GM18873 (cell line): Measurements from ENCODE around the gene TCHH.
"Not testable (repeated sequence)": the region's sequence is repeated elsewhere in the genome, so short reads cannot be mapped to it uniquely, and the experiment has no call there.

Source experiments
- ATAC-seq: cut with Tn5 transposase; IDR thresholded peaks from one replicate; pipeline ENCODE4 v1.9.1; 2021; ENCODE audit warnings: mild to moderate bottlenecking, moderate library complexity, moderate number of reproducible peaks; ENCODE audit not compliant: unreplicated experiment, low FRiP score

TCHH gene

DNA sequence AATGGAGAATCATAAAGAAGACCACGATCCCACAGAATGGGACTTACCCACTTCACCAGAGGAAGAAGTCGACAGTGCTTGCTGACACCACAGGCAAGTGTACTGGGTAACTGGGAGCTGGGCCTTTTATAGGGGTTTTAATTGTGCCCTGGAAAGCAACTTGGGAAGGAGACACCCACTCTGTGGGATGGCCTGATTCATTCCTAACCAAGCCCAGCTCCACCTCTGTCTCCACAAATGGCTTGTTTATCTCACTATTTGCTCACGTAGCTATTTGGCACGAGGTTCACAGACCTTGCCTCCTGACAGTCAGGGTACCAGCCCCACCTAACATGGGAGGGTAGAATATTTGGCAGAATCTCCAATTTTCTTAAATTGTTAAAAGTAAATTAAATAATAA is at the start of gene TCHH:
TSS of gene TCHH (minus strand) at position 101 of the 400 bp plus-strand sequence. CDS start 1,364 bp downstream, outside the sequence.
- ATAC-seq, result no peak

DNA sequence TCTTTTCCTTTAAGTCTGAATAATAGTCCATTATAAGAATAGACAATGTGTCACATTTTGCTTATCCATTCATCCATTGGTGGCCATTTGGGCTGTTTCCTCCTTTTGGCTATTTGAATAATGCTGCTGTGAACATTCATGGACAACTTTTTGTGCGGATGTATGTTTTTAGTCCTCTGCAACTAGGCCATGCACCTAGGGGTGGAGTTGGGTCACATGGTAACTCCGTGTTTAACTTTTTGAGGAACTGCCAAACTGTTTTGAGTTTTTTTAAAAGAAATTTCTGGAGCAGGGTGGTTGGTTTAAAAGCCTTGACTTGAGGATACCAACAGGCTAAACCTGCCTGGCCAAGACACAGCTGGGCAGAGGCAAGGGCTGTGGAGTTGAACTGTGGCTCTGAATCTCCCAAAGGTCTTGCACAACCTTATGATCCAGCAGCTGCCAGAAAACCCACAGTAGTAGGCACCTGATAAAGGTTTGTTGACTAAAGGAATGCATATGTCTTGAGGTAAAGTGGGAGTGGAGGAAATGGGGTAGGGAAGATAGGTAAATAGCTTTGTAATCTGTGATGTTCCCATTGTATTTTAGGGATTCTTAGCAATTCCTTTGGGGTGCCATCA is 49.4 kb upstream of the TCHH start:
- ATAC-seq, result no peak

DNA sequence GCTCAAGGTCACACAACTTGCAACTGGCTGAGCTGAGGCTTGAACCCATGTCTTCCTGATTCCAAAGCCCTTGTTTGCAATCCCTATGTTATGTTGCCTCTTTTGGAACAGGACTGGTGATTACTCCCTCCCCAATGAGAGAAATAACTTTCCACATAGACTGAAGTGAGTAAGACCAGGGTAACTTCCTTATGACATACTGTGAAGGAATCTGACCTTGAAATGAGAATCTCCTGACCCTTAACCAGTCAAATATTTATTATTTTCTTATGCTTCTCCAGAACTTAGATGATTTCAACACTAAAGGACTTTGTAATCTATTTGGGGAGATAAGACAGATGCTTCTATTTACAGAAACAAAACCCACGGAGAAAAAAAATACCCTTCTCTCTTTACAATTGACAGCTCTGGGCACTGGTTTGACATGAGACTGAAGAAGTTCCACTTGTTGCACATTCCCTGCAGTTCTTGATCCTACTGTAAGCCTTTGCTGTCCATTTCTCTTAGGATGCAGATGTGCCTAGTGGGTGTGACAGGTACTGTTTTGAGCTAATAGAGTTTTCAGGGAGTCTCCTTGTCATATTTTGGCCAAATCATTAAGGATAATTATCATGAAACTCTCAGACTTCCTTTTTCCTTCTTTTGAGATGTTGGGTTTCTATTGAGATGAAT is 47.7 kb upstream of the TCHH start:
- no peak for ATAC-seq

DNA sequence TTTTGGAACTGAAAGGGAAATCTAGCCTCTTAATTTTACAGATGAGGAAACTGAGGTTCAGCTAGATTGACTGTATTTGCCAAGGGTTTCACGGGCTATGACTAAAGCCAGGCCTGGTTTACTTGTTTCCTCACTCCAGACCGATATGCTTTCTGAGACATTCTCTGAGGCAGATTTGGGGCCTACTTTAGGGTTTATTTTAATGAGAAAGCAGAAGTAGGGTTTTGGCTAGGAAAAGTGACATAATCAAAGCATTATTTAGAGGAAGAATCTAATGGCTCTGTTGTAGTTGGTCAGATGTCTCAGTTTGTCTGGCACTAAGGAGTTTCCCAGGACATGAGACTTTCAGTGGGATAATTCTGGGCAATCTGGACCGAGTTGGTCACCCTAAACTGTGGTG is 45.3 kb upstream of the TCHH start:
- no peak for ATAC-seq

DNA sequence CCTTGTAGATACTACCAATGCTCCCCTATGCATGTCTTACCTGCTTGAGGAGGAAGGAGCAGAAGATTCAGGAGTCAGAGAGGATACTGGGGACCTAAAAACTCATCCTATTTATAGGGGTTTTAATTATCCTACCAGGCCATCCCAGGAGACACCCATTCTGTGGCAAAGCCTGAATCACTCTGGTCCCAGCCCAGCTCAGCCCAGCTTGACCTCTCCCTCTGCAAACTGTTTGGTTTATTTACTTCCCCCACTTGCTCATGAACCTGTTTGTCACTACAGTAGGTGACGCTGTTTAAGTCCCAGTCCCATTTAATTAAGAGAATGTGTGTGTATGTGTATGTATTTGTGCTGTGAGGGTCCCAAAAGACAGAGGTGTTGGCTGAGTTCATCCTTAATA is 43.9 kb upstream of the TCHH start, which contains the start of gene RPTN:
TSS of gene RPTN (minus strand) at position 85 of the 400 bp plus-strand sequence. CDS start 1,339 bp downstream, outside the sequence.
- no peak for ATAC-seq

- ATAC-seq, result no peak
Observed at GRCh38 chr1:152153996-152154395, 38.8 kb upstream of the TCHH start.

DNA sequence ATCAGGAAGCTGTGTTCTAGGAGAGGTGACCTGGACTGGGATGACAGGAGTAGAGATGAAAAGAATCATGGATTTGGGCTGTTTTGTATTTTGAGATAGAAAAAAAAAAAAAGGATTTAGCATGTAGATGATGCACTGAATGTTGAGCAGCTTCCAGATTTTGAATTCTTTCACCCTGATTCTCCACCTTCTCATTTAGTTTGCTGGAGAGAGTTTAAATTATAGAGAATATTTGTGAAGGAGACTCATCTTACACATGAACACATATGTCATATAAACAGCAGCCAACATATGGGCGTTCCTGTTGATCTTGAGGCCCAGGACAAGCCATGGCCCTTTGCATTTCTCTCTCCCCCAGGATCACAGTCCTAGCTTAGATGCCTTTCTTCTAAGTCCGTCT is 36.4 kb upstream of the TCHH start:
- ATAC-seq, result no peak

DNA sequence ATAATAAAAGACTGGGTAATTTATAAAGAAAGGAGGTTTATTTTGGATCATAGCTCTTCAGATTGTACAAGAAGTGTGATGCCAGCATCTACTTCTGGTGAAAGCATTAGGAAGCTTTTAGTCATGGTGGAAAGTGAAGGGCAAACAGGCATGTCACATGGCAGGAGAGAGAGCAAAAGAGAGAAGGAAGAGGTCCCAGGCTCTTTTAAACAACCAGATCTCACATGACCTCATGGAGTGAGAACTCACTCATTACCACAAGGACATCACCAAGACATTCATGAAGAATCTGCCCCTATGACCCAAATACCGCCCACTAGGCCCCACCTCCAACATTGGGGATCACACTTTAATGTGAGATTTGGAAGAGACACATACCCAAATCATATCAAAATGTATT is 33.7 kb upstream of the TCHH start:
- ATAC-seq, result no peak

DNA sequence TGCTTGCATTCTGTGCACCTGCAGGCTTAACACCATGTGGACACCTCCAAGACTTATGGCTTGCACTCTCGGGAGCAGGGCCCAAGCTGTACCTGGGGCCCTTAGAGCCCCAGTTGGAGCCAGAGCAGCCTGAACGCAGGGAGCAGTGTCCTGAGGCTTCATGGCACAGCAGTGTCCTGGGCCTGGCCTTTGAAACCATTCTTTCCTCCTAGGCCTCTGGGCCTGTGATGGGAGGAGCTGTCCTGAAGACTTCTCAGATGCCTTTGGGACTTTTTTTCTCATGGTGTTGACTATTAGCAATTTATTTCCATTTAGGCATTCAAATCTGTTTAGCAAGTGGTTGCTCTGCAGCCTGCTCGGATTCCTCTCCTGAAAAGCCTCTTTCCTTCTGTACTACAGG is 32.8 kb upstream of the TCHH start:
- no peak for ATAC-seq

GRCh38 chr1:152145769-152146168 is 30.5 kb upstream of the TCHH start:
- no peak for ATAC-seq

DNA sequence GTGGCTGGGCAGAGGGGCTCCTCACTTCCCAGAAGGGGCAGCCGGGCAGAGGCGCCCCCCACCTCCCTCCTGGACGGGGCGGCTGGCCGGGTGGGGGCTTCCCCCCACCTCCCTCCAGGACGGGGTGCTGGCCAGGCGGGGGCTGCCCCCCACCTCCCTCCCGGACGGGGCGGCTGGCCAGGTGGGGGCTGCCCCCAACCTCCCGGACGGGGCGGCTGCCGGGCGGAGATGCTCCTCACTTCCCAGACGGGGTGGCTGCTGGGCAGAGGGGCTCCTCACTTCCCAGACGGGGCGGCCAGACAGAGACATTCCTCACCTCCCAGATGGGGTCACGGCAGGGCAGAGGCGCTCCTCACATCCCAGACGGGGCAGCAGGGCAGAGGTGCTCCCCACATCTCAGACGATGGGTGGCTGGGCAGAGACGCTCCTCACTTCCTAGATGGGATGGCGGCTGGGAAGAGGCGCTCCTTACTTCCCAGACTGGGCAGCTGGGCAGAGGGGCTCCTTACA is 29.5 kb upstream of the TCHH start:
- ATAC-seq, result not testable (repeated sequence)

DNA sequence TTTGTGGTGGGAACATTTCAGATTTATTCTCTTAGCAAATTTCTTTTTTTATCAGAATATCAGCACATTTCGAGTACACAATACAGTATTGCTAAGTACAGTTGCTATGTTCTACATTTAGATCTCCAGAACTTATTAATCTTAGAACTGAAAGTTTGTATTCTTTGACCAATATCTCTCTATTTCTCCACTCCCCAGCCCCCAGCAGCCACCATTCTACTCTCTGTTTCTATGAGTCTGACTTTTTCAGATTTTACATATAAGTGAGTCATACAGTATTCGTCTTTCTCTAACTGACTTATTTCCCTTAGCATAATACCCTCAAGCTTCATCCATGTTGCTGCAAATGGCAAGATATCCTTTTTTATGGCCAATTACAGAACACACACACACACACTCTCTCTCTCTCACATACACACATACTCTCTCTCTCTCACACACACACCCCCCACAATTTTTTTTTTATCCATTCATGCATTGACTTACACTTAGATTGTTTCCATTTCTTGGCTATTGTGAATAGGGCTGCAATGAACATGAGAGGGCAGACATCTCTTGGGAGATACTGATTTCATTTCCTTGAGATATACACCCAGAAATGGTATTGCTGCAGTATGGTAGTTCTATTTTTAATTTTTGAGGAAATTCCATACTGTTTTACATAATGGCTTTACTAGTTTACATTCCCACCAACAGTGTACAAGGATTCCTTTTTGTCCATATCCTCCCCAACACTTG is 28.1 kb upstream of the TCHH start:
- no peak for ATAC-seq

GRCh38 chr1:152141971-152142584 is 26.8 kb upstream of the TCHH start:
- ATAC-seq, result no peak

DNA sequence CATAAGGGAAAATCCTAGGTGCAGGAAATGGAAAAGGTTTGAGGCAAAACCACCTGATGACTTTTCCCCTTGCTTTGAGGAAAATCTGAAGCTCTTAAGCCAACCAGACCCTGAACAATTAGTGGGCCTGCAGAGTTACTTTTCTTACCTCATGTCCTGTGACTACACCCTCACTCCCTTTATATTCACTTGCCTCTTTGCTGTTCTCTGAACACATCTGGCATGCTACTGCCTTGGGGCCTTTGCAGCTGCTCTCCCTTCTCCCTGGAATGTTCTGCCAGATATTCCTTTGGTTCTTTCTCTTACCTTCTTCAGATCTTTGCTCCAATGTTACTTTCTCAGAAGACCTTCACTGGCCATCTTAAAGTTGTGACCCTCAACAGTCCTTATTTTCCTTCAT is 22.0 kb upstream of the TCHH start:
- no peak for ATAC-seq

- no peak for ATAC-seq
Observed at GRCh38 chr1:152130186-152130585, 14.9 kb upstream of the TCHH start.

GRCh38 chr1:152127673-152128072 is 12.4 kb upstream of the TCHH start:
- no peak for ATAC-seq

GRCh38 chr1:152125834-152126443 is 10.7 kb upstream of the TCHH start:
- no peak for ATAC-seq

DNA sequence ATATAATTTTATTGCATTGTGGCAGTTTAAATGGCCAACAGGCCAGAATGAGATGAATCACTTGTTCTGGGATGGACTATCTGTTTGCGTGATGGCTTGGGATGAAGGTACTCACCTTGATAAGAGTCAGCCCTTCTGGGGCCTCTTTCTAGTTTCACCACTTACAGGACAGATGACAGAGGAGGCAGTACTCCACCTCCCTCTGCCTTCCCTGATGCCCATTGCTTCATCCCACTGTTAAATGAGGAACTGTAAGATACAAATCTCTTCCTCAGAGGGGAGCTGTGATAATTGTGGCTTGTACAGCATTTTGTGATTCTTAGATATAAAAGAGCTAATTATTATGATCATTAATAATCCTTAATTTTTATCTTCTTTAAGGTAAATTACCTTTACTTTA is 3.7 kb upstream of the TCHH start:
- ATAC-seq, result no peak

DNA sequence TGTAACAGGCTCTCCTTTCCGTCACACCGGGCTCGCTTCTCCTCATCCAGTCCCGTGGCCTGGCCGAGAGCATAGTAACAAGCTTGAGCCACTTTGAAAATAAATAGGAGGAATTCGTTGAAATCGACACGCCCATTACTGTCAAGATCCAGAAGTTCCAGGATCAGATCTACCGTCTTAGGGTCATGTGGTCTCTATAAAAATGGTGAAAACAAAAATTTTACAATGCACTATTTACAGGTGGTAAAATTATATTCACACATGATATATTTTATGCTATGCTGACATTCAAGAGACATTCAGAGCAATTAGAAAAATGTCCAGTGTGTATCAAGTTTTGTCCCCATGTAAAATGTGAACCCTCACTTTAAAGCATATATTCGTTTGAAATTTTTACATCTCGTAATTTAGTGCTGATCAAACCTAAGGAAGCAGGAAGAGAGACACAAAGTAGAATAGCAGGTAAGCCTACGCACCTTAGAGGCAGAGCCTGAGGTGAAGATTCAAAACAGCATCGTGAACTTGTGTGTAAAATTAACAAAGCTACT is 2.3 kb downstream of the TCHH start:
- no peak for ATAC-seq
